HepG2 (cell line): ENCODE data around the gene LYZL6. TPM values are rescaled to one million over a fixed set of nuclear protein-coding genes. Genes with fewer than 3 reads are reported as not detected.

Experiments
- AHDC1 ChIP-seq: sonication (generic); formaldehyde crosslinking; IDR thresholded peaks from 2 replicates; pipeline ENCODE4 v1.5.1; 2020; ENCODE audit warnings: mild to moderate bottlenecking, missing genetic modification reagents, borderline replicate concordance
- IRF2 ChIP-seq: IDR thresholded peaks from 2 replicates; pipeline ENCODE4 v1.6.1; 2018; ENCODE audit warnings: missing genetic modification reagents, missing compliant biosample characterization
- POGK ChIP-seq: sonication (generic); formaldehyde crosslinking; conservative IDR thresholded peaks from 2 replicates; pipeline ENCODE4 v1.8.0; 2022; ENCODE audit warnings: mild to moderate bottlenecking, moderate library complexity, missing genetic modification reagents
- REST ChIP-seq, 2 experiments: IDR thresholded peaks; 2 replicates each; pipeline ENCODE4 v1.6.1; 2011 to 2012; ENCODE audit warnings: low read length in 2 of 2, borderline replicate concordance in 1 of 2, low read depth in 1 of 2, mild to moderate bottlenecking in 1 of 2, moderate library complexity in 1 of 2
- ZFP36L2 ChIP-seq: sonication (generic); formaldehyde crosslinking; IDR thresholded peaks from 2 replicates; pipeline ENCODE4 v1.4.0; 2020; ENCODE audit warnings: missing genetic modification reagents
- ZNF572 ChIP-seq: sonication (generic); formaldehyde crosslinking; IDR thresholded peaks from 2 replicates; pipeline ENCODE4 v1.5.1; 2020; ENCODE audit warnings: mild to moderate bottlenecking, missing genetic modification reagents
- ZNF724P ChIP-seq: sonication (generic); formaldehyde crosslinking; IDR thresholded peaks from 2 replicates; pipeline ENCODE4 v1.8.0; 2022; ENCODE audit warnings: missing genetic modification reagents, borderline replicate concordance
- ZNF891 ChIP-seq: sonication (generic); formaldehyde crosslinking; IDR thresholded peaks from 2 replicates; pipeline ENCODE4 v1.5.0; 2020; ENCODE audit warnings: mild to moderate bottlenecking, missing genetic modification reagents
- ZSCAN21 ChIP-seq: sonication (generic); formaldehyde crosslinking; IDR thresholded peaks from 2 replicates; pipeline ENCODE4 v1.8.0; 2022; ENCODE audit warnings: mild to moderate bottlenecking, missing genetic modification reagents, moderate library complexity, borderline replicate concordance
- ZSCAN9 ChIP-seq: IDR thresholded peaks from 2 replicates; pipeline ENCODE4 v1.6.1; 2016; ENCODE audit warnings: borderline replicate concordance
- polyA plus RNA-seq, 8 experiments: library from polyadenylated mRNA; depleted of rRNA in 3 of 8; stranded (reverse) in 7 of 8; unstranded in 1 of 8; fragments of >200 nt; fragmentation: Illumina TruSeq in 4 of 8; extraction: Trizol in 4 of 8; gene quantifications; 2 replicates each; pipeline versions ENCODE4 v1.2.1 to v1.2.3, GENCODE V29; 2011 to 2016; ENCODE audit warnings: low read depth in 4 of 8, missing spikeins in 1 of 8, mixed read lengths in 1 of 8; ENCODE audit not compliant: insufficient read depth in 1 of 8
- total RNA-seq, 5 experiments: library from RNA; depleted of rRNA; stranded (reverse); fragments of >200 nt; fragmentation: Illumina TruSeq; extraction: Trizol; gene quantifications; 2 replicates each; pipeline ENCODE4 v1.2.3, GENCODE V29; 2016; ENCODE audit warnings: low read depth in 1 of 5
- TF ChIP-seq, protein P1 (sequence below): sonication (generic); formaldehyde crosslinking; IDR thresholded peaks from 2 replicates; pipeline ENCODE4 v1.5.1; 2020; ENCODE audit warnings: mild to moderate bottlenecking, missing genetic modification reagents, moderate library complexity
- TF ChIP-seq, protein P2 (sequence below): sonication (generic); formaldehyde crosslinking; IDR thresholded peaks from 2 replicates; pipeline ENCODE4 v1.4.0; 2020; ENCODE audit warnings: missing genetic modification reagents

LYZL6 gene
- total and polyA plus RNA-seq, 2 of the 13 experiments (the other 11 are each of a cell fraction or from before 2014, with no cell fraction given), result not detected

DNA sequence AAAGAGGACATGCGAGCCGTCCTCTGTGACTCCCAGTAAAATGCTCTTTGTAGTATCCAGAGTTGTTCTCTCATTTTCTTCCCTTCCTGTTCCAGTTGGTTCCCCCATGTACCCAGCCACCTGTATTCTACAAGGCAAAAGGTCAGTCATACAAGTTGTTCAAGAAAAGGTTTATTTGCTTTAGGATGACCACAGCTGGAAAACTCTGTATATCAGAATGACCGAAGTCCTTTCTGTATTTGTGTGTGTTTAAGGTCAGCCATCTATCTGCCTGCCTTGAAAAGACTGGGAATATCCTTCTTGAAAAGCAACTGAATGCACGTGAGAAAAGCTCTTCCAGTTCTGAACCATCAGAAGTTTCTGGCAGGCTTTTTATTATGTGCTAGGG lies 29.4 kb upstream of the LYZL6 start (continued):
- TF ChIP-seq, protein P1, sequence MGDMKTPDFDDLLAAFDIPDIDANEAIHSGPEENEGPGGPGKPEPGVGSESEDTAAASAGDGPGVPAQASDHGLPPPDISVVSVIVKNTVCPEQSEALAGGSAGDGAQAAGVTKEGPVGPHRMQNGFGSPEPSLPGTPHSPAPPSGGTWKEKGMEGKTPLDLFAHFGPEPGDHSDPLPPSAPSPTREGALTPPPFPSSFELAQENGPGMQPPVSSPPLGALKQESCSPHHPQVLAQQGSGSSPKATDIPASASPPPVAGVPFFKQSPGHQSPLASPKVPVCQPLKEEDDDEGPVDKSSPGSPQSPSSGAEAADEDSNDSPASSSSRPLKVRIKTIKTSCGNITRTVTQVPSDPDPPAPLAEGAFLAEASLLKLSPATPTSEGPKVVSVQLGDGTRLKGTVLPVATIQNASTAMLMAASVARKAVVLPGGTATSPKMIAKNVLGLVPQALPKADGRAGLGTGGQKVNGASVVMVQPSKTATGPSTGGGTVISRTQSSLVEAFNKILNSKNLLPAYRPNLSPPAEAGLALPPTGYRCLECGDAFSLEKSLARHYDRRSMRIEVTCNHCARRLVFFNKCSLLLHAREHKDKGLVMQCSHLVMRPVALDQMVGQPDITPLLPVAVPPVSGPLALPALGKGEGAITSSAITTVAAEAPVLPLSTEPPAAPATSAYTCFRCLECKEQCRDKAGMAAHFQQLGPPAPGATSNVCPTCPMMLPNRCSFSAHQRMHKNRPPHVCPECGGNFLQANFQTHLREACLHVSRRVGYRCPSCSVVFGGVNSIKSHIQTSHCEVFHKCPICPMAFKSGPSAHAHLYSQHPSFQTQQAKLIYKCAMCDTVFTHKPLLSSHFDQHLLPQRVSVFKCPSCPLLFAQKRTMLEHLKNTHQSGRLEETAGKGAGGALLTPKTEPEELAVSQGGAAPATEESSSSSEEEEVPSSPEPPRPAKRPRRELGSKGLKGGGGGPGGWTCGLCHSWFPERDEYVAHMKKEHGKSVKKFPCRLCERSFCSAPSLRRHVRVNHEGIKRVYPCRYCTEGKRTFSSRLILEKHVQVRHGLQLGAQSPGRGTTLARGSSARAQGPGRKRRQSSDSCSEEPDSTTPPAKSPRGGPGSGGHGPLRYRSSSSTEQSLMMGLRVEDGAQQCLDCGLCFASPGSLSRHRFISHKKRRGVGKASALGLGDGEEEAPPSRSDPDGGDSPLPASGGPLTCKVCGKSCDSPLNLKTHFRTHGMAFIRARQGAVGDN, result no peak
- TF ChIP-seq IRF2 (CRISPR knock-in tag) (no peak), ZNF572 (CRISPR knock-in tag) (no peak), REST (IDR thresholded peaks at IDR 0.05; ENCODE audit: borderline replicate concordance in 1 of 2, low read depth in 1 of 2, low read length in 2 of 2) (no peak), ZNF724P (CRISPR knock-in tag) (no peak), ZNF891 (CRISPR knock-in tag) (no peak), AHDC1 (CRISPR knock-in tag) (no peak), ZSCAN9 (CRISPR knock-in tag) (no peak), POGK (no peak), ZFP36L2 (CRISPR knock-in tag) (no peak), ZSCAN21 (no peak)
- TF ChIP-seq, protein P2, sequence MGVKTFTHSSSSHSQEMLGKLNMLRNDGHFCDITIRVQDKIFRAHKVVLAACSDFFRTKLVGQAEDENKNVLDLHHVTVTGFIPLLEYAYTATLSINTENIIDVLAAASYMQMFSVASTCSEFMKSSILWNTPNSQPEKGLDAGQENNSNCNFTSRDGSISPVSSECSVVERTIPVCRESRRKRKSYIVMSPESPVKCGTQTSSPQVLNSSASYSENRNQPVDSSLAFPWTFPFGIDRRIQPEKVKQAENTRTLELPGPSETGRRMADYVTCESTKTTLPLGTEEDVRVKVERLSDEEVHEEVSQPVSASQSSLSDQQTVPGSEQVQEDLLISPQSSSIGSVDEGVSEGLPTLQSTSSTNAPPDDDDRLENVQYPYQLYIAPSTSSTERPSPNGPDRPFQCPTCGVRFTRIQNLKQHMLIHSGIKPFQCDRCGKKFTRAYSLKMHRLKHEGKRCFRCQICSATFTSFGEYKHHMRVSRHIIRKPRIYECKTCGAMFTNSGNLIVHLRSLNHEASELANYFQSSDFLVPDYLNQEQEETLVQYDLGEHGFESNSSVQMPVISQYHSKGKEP (CRISPR knock-in tag), result no peak
